Measurements from ENCODE around the gene ATXN7L3B.

- TF ChIP-seq CTCF (IDR thresholded peaks at IDR 0.05; ENCODE audit: insufficient read depth, low read length, poor library complexity, severe bottlenecking) = no peak
- no peak for TF ChIP-seq EZH2phosphoT487 (conservative IDR thresholded peaks at IDR 0.05; ENCODE audit: low read length)
Observed at GRCh38 chr12:74488134-74488533, 49.5 kb upstream of the ATXN7L3B start.

Data from SU-DHL-6 (cell line).